ENCODE results near the gene TMEM60. TPM values are rescaled to one million over a fixed set of nuclear protein-coding genes. Genes with fewer than 3 reads are reported as not detected.

Gene TMEM60
- total and polyA plus RNA-seq, 11 donors, result 5.4 to 16.3 (median 8.7) TPM

- Histone ChIP-seq H3K36me3 (peaks cover 0 to 85% (median 76%) of the 10 kb centered on the region in 9 donors), H3K27ac (no peak overlapping the region), H3K9me3 (peaks cover 0 to 9% (median 0%) of the 10 kb centered on the region in 12 donors), H3K27me3 (no peaks in the 10 kb centered on the region), H3K4me3 (no peak overlapping the region), H3K4me1 (no peaks in the 10 kb centered on the region)
- intact Hi-C loops (cut with DNase I), result no loop called here
- TF ChIP-seq CTCF (IDR thresholded peaks at IDR 0.05) (no peak), POLR2A (IDR thresholded peaks at IDR 0.05) (no peak)
- no peak for DNase-seq
- no peak for ATAC-seq
These were observed 26.3 kb downstream of the TMEM60 start for GRCh38 chr7:77771901-77772300.

GRCh38 chr7:77770316-77770715, 27.9 kb downstream of the TMEM60 start:
- Histone ChIP-seq H3K27me3 (no peaks in the 10 kb centered on the region), H3K36me3 (peaks cover 0 to 80% (median 62%) of the 10 kb centered on the region in 9 donors), H3K4me3 (no peak overlapping the region), H3K27ac (no peak overlapping the region), H3K9me3 (no peaks in the 10 kb centered on the region), H3K4me1 (peaks cover 0 to 5% (median 0%) of the 10 kb centered on the region in 12 donors)
- DNase-seq (no peak), ATAC-seq (no peak)
- WGBS, 4 donors, result 85 to 93% (median 91%) methylated on average over 8 of the region's 8 CpGs
- TF ChIP-seq POLR2A (IDR thresholded peaks at IDR 0.05), result no peak
- TF ChIP-seq CTCF (IDR thresholded peaks at IDR 0.05), result no peak
- intact Hi-C loops (cut with DNase I), result no loop called here

- Histone ChIP-seq H3K36me3 (peaks cover 0 to 49% (median 29%) of the 10 kb centered on the region in 9 donors), H3K27ac (no peak overlapping the region), H3K9me3 (no peaks in the 10 kb centered on the region), H3K4me3 (no peak overlapping the region), H3K4me1 (peaks cover 0 to 22% (median 0%) of the 10 kb centered on the region in 12 donors), H3K27me3 (no peaks in the 10 kb centered on the region)
- WGBS, 4 donors, result 88 to 93% (median 89%) methylated on average over 6 of the region's 6 CpGs
- DNase-seq, result no peak
- ATAC-seq, result no peak
- TF ChIP-seq POLR2A (IDR thresholded peaks at IDR 0.05), result no peak
- intact Hi-C loops (cut with DNase I), result loop anchor here in 2 of 10 donors (1.0 to 10.0 kb wide), 2 partner anchors 31 to 232 kb away; partner anchors contain the start of genes PHTF2 (in 1 of the 2), PTPN12 (in 1 of the 2) and TMEM60 (in 1 of the 2)
These were observed 31.2 kb downstream of the TMEM60 start for GRCh38 chr7:77766801-77767605.

GRCh38 chr7:77765906-77766800, 32.1 kb downstream of the TMEM60 start:
- Histone ChIP-seq H3K4me3 (no peak overlapping the region), H3K27me3 (no peaks in the 10 kb centered on the region), H3K4me1 (peaks cover 0 to 22% (median 2%) of the 10 kb centered on the region in 12 donors), H3K9me3 (no peaks in the 10 kb centered on the region), H3K27ac (no peak overlapping the region), H3K36me3 (peaks cover 0 to 48% (median 24%) of the 10 kb centered on the region in 9 donors)
- ATAC-seq (no peak), DNase-seq (no peak)
- intact Hi-C loops (cut with DNase I), result loop anchor here in 2 of 10 donors (1.0 to 10.0 kb wide), 2 partner anchors 32 to 231 kb away; partner anchors contain the start of genes PHTF2 (in 1 of the 2), PTPN12 (in 1 of the 2) and TMEM60 (in 1 of the 2)
- WGBS, 4 donors, result 88 to 96% (median 94%) methylated on average over 4 of the region's 4 CpGs
- TF ChIP-seq CTCF (IDR thresholded peaks at IDR 0.05), result no peak
- TF ChIP-seq POLR2A (IDR thresholded peaks at IDR 0.05), result no peak

Data from heart left ventricle (tissue), 16 donors.